Muscle of back (tissue), 11 donors: ENCODE results near the gene NEAT1. TPM values are rescaled to one million over a fixed set of nuclear protein-coding genes. Genes with fewer than 3 reads are reported as not detected.

Source experiments
- DNase-seq, 3 donors: peaks; one replicate each; pipeline versions ENCODE4 v3.0.0 to v3.0.0-alpha.2; 2013
- polyA plus RNA-seq, 10 donors: library from polyadenylated mRNA; unstranded; fragments of 120-200 nt; gene quantifications; one replicate each; pipeline ENCODE4 v1.2.1, GENCODE V29; 2013; ENCODE audit not compliant: insufficient read length in 10 of 10

NEAT1 gene
- polyA plus RNA-seq, 10 donors: 39.4 to 242 (median 61.8) TPM

GRCh38 chr11:65432686-65433582 lies 10.3 kb downstream of the NEAT1 start:
- no peak for DNase-seq

DNA sequence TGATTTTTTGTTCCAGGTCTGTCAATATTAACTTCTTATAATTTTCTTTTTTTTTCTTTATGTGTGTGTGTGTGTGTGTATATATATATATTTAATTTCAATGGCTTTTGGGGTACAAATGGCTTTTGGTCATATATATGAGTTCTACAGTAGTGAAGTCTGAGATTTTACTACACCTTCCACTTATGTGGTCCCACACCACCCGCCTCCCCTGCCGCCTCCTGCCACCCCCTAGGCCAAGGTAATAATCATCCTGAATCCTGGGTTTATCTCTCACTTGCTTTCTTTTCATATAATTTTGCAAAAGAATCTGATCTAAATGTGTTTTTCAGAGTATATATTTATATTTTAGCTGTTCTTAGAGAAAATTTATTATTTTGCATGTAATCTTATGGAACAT lies 11.1 kb downstream of the NEAT1 start:
- DNase-seq: no peak

GRCh38 chr11:65434057-65434666 lies 11.6 kb downstream of the NEAT1 start:
- no peak for DNase-seq

GRCh38 chr11:65434667-65435410 lies 12.2 kb downstream of the NEAT1 start:
- no peak for DNase-seq

DNA sequence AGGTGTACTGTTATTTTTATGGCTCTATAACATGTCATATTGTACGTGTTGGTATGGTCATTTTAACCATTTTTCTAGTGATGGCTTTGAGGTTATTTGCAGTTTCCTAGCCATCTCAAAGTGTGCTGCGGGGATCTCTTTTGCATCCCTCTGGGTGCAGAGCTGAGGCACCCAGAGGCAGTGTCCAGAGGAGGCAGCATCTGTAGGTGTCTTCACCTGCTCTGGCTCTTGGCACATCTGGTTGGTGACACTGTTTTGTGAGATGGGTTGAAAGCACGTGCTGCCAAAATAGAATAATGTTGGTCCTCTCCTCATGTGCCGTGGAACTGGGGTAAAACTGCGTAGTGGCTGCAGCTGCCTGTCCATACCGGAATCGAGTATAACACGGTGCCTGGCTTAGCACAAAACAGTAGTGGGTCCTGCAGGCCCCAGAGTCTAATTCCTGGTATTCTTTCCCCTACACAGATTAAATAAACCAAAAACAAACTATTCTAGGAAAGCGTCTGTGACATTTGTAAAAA lies 12.9 kb downstream of the NEAT1 start:
- no peak for DNase-seq

DNA sequence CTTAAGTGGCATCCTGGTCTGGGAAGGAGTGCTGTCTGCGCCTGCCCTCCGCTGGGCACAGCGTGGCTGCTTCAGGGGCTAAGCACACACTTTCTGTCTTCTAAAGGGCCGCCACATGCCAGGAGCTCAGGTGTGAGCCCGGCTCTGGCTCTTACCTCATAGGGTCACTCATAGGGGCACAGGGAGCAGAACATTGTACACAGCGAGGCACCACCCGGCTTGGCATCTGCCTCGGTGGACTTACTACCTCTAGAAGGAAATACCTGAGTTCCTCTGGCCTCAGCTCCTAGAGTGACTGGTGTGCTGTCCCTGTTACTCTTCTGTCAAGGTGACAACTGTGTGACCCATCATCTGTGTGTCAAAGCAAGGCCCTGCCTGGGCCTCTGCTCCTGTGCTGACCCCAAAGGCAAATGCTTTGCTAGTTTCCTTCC lies 13.4 kb downstream of the NEAT1 start:
- no peak for DNase-seq

DNA sequence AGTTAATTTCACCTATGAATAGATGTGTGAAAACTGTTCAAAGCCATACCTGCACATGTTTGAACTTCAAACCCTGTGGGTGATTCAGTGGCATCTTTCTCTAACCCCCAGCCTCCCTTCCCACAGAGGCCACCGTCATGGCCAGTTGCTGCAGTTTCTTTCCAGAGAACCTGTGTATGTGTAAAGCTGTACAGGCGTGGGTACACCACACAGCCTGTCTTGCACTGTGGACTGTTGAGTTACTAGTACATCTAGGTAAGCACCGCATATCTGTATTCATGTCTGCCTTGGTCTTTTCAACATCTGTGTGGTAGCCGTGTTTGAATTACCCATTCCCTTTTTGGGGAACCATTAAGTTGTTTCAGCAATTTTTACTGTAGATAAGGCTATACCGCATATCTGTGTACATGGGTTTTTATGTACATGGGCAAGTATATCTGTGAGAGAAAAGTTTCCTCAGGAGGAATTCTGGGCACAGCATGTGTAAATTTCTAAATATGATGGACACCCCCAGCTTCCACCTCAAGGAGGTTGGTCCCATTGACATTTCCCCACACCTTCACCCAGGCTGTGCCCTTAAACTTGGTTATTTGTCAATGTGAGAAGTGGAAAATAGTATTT lies 13.9 kb downstream of the NEAT1 start:
- DNase-seq: no peak

- no peak for DNase-seq
These were observed 15.0 kb downstream of the NEAT1 start for GRCh38 chr11:65437436-65438227.

GRCh38 chr11:65438257-65439151 lies 15.9 kb downstream of the NEAT1 start:
- no peak for DNase-seq

DNA sequence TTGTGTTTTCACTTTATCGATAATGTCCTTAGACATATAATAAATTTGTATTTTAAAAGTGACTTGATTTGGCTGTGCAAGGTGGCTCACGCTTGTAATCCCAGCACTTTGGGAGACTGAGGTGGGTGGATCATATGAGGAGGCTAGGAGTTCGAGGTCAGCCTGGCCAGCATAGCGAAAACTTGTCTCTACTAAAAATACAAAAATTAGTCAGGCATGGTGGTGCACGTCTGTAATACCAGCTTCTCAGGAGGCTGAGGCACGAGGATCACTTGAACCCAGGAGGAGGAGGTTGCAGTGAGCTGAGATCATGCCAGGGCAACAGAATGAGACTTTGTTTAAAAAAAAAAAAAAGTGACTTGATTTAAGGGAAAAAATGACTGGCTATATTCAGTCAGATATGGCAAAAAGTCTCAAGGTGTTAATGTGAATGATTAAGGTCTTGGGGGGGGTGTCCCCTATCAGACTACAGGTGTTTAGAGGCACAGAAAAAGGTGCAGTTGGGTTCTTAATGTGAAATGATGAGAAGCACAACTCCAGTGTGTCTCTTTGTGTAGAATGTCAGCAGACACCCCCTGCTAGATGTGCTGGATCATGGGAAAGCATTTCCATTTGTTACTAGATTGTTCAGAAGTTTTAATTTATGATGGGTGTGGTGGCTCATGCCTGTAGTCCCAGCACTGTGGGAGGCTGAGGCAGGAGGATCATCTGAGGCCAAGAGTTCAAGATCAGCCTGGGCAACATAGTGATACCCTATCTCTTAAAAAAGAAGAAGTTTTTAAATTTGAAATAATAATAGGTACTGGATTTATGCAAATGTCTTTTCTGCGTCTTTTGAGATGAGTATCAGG lies 17.0 kb downstream of the NEAT1 start:
- no peak for DNase-seq

- peak in 1 of 3 donors; percentile 16 for DNase-seq
These were observed 18.4 kb downstream of the NEAT1 start for GRCh38 chr11:65440831-65441499.

- DNase-seq: no peak
These were observed 20.3 kb downstream of the NEAT1 start for GRCh38 chr11:65442842-65443331.

DNA sequence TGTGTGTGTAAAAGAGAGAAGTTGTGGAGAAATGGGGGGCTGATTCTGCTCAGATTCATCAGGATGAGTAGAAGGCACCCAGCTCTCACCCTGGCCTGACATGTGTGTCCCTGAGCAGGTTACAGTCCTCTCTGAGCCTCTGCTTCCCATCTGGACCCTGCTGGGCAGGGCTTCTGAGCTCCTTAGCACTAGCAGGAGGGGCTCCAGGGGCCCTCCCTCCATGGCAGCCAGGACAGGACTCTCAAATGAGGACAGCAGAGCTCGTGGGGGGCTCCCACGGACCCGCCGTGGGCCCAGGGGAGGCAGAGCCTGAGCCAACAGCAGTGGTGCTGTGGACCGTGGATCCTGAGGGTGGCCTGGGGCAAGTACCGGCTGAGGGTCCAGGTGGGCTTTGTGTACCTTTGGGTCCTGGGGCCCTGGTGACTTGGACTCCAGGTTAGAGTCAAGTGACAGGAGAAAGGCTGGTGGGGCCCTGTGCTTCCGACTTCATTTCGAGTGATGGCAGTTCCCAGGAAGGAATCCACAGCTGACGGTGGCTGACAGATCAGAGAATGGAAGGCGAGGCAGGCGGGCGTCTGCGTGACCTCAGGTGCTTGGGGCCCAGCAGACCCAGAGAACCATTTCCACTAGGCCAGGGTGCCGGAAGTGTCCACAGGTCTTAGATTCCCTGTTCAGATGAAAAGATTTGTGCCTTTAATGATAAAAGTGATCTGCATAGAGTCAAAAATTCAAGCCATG lies 21.9 kb downstream of the NEAT1 start:
- DNase-seq: no peak

DNA sequence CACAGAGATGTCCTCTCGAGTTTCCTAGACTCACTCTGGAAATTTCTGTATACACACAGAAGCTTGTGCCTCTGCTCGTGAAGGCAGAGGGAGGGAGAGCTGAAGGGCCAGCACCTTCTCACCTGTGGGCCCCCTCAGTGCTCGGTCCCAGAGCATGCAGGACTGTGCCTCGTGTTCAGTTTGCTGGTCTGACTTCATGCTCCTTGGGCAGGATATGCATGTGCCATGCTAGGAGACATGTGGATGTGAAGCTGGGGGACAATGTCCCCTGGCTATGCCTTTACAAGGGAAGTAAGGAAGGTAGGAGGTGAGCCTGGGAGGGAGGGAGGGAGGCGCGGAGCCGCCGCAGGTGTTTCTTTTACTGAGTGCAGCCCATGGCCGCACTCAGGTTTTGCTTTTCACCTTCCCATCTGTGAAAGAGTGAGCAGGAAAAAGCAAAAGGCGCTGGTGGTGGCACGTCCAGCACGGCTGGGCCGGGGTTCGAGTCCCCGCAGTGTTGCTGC lies 22.6 kb downstream of the NEAT1 start:
- DNase-seq: no peak

DNA sequence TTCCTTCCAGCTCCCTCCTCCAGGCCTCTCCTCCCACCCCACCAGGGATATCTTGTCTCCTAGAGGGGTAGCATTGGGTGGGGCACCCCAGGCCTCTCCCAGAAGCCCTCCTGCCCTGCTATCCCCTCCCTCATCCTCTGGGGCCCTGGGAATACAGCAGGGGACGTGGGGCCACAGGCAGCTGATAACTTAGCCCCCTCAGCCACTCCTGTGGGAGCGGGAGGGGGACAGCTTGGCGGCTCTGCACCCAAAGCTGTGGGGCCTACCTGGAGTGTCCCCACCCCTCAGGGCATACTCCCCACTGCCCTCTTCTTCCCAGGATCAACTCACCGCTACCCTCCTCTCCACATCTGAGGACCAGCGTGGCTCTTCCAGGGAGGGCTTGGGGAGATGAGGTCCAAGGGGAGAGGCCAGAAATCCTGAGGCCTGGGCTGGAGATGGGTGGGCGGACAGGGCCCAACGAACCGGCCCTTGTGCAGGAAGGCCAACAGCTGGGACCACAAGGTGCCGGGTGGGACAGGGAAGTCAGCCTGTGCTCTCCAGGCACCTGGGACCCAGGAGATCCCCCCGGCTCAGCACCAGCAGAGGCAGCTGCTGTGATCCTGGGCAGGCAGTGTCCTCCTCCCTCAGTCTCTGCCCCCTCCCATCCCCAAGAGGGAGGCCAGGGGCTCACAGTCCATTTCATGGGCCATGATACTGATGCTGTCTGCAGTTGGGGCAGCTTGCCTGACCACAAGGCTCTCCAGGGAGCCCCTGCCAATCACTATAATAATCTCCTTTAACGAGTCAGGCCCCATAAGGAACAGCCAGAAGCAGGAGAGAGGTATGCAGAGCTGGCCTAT lies 23.2 kb downstream of the NEAT1 start:
- peak in 1 of 3 donors; percentile 14 for DNase-seq
